GM23338 (cell line): ENCODE measurements around the gene C1orf210.

Experiments used
- EZH2 ChIP-seq: fragments of 200-600 bp; sonication (generic); IDR thresholded peaks from one replicate; pipeline ENCODE4 v1.8.0; 2017; ENCODE audit warnings: antibody characterized with exemption, mild to moderate bottlenecking, low read depth; ENCODE audit not compliant: unreplicated experiment
- POLR2AphosphoS5 ChIP-seq: IDR thresholded peaks from 2 replicates; pipeline ENCODE4 v1.6.1; 2016; ENCODE audit warnings: antibody characterized with exemption, low read depth
- REST ChIP-seq: IDR thresholded peaks from one replicate; pipeline ENCODE4 v1.6.1; 2018; ENCODE audit warnings: antibody characterized with exemption; ENCODE audit not compliant: unreplicated experiment
- TF ChIP-seq, protein P1 (sequence below), 2 experiments: fragments of 200-600 bp in 1 of 2; sonication (generic) in 1 of 2; conservative IDR thresholded peaks; 2 replicates each; pipeline versions ENCODE4 v1.5.1 to v1.6.1; 2016 to 2017; ENCODE audit warnings: antibody characterized with exemption in 2 of 2, low read depth in 2 of 2, mild to moderate bottlenecking in 2 of 2, moderate library complexity in 1 of 2

GRCh38 chr1:43329995-43330751, 44.8 kb upstream of the C1orf210 start:
- TF ChIP-seq, protein P1, sequence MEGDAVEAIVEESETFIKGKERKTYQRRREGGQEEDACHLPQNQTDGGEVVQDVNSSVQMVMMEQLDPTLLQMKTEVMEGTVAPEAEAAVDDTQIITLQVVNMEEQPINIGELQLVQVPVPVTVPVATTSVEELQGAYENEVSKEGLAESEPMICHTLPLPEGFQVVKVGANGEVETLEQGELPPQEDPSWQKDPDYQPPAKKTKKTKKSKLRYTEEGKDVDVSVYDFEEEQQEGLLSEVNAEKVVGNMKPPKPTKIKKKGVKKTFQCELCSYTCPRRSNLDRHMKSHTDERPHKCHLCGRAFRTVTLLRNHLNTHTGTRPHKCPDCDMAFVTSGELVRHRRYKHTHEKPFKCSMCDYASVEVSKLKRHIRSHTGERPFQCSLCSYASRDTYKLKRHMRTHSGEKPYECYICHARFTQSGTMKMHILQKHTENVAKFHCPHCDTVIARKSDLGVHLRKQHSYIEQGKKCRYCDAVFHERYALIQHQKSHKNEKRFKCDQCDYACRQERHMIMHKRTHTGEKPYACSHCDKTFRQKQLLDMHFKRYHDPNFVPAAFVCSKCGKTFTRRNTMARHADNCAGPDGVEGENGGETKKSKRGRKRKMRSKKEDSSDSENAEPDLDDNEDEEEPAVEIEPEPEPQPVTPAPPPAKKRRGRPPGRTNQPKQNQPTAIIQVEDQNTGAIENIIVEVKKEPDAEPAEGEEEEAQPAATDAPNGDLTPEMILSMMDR (conservative IDR thresholded peaks at IDR 0.05; ENCODE audit: low read depth in 2 of 2), result no peak
- TF ChIP-seq EZH2, result no peak
- no peak for TF ChIP-seq POLR2AphosphoS5
- TF ChIP-seq REST, result no peak
